Glutamatergic neuron (in vitro differentiated cells): Measurements from ENCODE around the gene PADI1. TPM values are rescaled to one million over a fixed set of nuclear protein-coding genes. Genes with fewer than 3 reads are reported as not detected.

Source experiments
- DNase-seq: peaks from one replicate; pipeline ENCODE4 v3.0.0; 2022
- H3K27ac Mint-ChIP-seq: one replicate; pipeline ENCODE4 v1.8.0; 2020; ENCODE audit warnings: mild to moderate bottlenecking, mixed read lengths, inconsistent platforms; ENCODE audit not compliant: unreplicated experiment
- H3K27me3 Mint-ChIP-seq: one replicate; pipeline ENCODE4 v1.8.0; 2020; ENCODE audit warnings: mild to moderate bottlenecking, moderate library complexity, mixed read lengths, inconsistent platforms; ENCODE audit not compliant: unreplicated experiment
- H3K36me3 Mint-ChIP-seq: one replicate; pipeline ENCODE4 v1.8.0; 2020; ENCODE audit warnings: mild to moderate bottlenecking, mixed read lengths, inconsistent platforms; ENCODE audit not compliant: unreplicated experiment
- H3K4me1 Mint-ChIP-seq: one replicate; pipeline ENCODE4 v1.8.0; 2020; ENCODE audit warnings: mild to moderate bottlenecking, low read depth, mixed read lengths, inconsistent platforms; ENCODE audit not compliant: unreplicated experiment
- H3K4me3 Mint-ChIP-seq: one replicate; pipeline ENCODE4 v1.8.0; 2020; ENCODE audit warnings: mild to moderate bottlenecking, mixed read lengths, inconsistent platforms; ENCODE audit not compliant: unreplicated experiment
- H3K9me3 Mint-ChIP-seq: one replicate; pipeline ENCODE4 v1.8.0; 2020; ENCODE audit warnings: mild to moderate bottlenecking, moderate library complexity, mixed read lengths, inconsistent platforms; ENCODE audit not compliant: unreplicated experiment
- CTCF ChIP-seq: fragments of 200-600 bp; sonication (generic); IDR thresholded peaks from one replicate; pipeline ENCODE4 v1.5.0; 2021; ENCODE audit not compliant: partially characterized antibody, unreplicated experiment
- total RNA-seq: library from RNA; stranded (reverse); fragmentation: NEBNext Ultra II Directional; extraction: Animal tissue kit (Norgen Biotek cat#: 25700); gene quantifications from one replicate; pipeline ENCODE4 v1.2.1, GENCODE V29; 2021; ENCODE audit not compliant: unreplicated experiment

Gene PADI1
- total RNA-seq, 1 donor from 2014 or later = not detected

DNA sequence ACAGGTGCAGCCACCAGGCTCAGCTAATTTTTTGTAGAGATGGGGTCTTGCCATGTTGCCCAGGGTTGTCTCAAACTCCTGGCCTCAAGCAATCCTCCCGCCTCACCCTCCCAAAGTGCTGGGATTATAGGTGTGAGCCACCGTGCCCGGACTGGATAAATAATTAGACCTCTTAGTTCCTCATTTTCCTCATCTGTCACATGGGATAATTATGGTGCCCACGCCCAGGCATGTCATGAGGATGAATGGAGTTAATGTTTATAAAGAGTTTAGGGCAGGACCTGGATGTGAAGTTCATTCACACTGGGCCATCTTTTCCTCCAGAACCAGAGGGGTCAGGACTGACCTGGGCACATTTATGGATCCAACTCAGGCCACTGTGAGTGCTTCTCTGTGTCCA is 67.7 kb downstream of the PADI1 start:
- no peaks in the 10 kb centered on the region for H3K4me1 Mint-ChIP-seq
- no peak for DNase-seq
- no peaks in the 10 kb centered on the region for H3K36me3 Mint-ChIP-seq
- H3K9me3 Mint-ChIP-seq = peaks cover 3% of the 10 kb centered on the region
- no peak for TF ChIP-seq CTCF
- H3K4me3 Mint-ChIP-seq = no peak overlapping the region
- peaks cover 2% of the 10 kb centered on the region for H3K27me3 Mint-ChIP-seq
- no peak overlapping the region for H3K27ac Mint-ChIP-seq

- peaks cover 3% of the 10 kb centered on the region for H3K9me3 Mint-ChIP-seq
- no peaks in the 10 kb centered on the region for H3K36me3 Mint-ChIP-seq
- no peak overlapping the region for H3K4me3 Mint-ChIP-seq
- no peak overlapping the region for H3K27ac Mint-ChIP-seq
- DNase-seq = no peak
- TF ChIP-seq CTCF = no peak
- H3K4me1 Mint-ChIP-seq = no peaks in the 10 kb centered on the region
- peaks cover 2% of the 10 kb centered on the region for H3K27me3 Mint-ChIP-seq
Measured at GRCh38 chr1:17273096-17273495, 68.2 kb downstream of the PADI1 start.

DNA sequence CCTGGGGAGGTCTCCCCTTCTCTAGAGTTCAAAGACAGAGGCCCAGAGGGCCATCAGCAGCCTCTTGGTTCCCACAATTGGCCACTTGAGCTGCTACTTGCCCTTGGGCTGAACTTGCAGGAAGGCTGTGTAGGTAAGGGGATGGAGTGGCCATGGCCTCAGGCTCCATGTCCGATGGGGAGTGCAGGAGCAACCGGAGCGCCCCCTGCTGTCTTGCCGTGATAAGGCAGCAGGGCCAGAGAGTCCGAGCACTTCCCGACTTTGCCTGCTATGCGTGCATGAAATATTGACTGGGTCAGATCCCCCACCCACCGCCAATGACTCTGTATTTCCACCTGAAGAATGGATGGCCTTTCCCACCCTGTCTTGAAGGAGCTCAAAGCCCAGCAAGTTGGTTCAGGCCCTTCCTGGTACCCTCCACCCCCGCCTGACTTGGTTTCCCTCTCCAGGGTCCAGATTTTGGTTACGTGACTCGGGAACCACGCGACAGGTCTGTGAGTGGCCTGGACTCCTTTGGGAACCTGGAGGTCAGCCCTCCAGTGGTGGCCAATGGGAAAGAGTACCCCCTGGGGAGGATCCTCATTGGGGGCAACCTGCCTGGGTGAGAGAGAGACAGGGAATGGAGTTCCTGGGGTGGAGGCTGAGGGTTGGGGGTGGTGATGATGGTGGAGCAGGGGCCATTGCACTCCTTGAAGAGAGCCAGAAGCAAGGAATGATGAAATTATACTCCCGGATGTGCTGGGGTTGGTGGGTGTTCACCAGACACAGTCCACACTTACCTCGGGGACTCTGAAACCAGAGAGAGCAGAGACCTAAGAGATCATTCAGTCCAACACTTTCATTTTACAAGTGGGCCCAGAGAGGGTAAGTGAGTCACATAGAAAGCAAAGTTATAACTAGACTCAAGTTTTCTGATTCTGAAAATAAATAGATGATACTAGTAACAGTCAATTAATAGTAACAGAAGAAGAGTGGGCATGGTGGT is 69.5 kb downstream of the PADI1 start:
- H3K36me3 Mint-ChIP-seq = no peaks in the 10 kb centered on the region
- no peak overlapping the region for H3K27ac Mint-ChIP-seq
- peak; percentile 75 for DNase-seq
- H3K4me1 Mint-ChIP-seq = peaks cover 3% of the 10 kb centered on the region
- no peak overlapping the region for H3K4me3 Mint-ChIP-seq
- peaks cover 3% of the 10 kb centered on the region for H3K9me3 Mint-ChIP-seq
- peak; percentile 71 for TF ChIP-seq CTCF
- peaks cover 2% of the 10 kb centered on the region for H3K27me3 Mint-ChIP-seq

DNA sequence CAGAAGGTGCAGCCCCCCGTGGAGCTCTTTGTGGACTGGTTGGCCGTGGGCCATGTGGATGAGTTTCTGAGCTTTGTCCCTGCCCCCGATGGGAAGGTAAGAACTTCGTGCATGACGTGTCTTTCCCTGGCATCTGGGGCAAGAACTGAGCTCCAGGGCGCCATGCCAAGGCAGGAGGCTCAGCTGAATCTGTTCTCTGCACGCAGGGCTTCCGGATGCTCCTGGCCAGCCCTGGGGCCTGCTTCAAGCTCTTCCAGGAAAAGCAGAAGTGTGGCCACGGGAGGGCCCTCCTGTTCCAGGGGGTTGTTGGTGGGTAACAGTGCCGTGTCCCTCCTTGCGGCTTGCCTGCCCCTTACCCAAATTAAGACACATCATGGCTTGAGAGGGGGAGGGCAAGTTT is 71.6 kb downstream of the PADI1 start:
- no peak for TF ChIP-seq CTCF
- no peaks in the 10 kb centered on the region for H3K36me3 Mint-ChIP-seq
- H3K4me3 Mint-ChIP-seq = no peak overlapping the region
- peaks cover 3% of the 10 kb centered on the region for H3K9me3 Mint-ChIP-seq
- H3K27ac Mint-ChIP-seq = no peak overlapping the region
- DNase-seq = no peak
- H3K27me3 Mint-ChIP-seq = peaks cover 2% of the 10 kb centered on the region
- peaks cover 3% of the 10 kb centered on the region for H3K4me1 Mint-ChIP-seq

- Mint-ChIP-seq H3K27ac (no peak overlapping the region), H3K4me1 (peaks cover 3% of the 10 kb centered on the region), H3K4me3 (no peak overlapping the region), H3K27me3 (peaks cover 4% of the 10 kb centered on the region), H3K36me3 (no peaks in the 10 kb centered on the region), H3K9me3 (peaks cover 3% of the 10 kb centered on the region)
- no peak for DNase-seq
- TF ChIP-seq CTCF = no peak
Measured at GRCh38 chr1:17277511-17278159, 72.7 kb downstream of the PADI1 start.
